HG02870 (cell line): ENCODE results near the gene TMEM176A.

Source experiments
- ATAC-seq: cut with Tn5 transposase; IDR thresholded peaks from one replicate; pipeline ENCODE4 v1.9.1; 2021; ENCODE audit warnings: mild to moderate bottlenecking, moderate library complexity; ENCODE audit not compliant: unreplicated experiment

TMEM176A gene

DNA sequence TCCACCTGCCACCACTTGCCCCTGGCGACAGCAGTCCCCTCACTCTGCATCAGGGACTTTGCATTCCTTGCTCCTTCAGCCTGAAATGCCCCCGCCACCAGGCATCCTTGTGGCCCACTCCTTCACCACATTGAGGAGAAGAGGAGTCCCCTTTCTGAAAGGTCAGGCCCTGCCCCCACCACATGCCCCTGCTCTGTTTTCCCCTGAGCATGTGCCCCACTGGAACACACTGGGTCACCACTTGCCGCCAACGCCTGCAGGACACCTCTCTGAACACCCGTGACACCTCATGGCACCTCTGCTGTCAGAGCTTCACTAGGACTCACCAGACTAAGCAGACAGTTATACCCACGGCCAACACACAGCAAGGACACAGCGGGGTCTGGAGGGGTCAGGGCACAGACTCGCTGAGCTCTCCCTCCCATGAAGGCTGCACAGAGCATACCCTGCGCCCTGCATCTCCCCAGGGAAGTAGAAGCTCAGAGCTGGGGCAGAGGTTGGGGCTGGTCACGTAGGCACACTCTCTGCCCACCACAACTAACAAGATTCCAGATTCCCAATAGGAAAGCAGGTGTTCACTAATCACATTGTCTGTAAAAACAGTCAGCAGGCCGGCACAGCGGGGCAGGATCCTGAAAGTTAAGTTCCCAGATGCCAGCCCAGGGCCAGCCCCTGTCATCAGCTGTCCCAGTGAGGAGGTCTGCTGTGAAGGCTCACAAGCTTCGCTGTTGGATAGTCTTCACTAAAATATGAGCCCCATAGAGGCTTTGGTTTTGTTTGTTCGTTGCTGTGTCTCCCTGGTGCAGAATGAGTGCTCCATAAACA, 45.9 kb downstream of the TMEM176A start:
- ATAC-seq: no peak

DNA sequence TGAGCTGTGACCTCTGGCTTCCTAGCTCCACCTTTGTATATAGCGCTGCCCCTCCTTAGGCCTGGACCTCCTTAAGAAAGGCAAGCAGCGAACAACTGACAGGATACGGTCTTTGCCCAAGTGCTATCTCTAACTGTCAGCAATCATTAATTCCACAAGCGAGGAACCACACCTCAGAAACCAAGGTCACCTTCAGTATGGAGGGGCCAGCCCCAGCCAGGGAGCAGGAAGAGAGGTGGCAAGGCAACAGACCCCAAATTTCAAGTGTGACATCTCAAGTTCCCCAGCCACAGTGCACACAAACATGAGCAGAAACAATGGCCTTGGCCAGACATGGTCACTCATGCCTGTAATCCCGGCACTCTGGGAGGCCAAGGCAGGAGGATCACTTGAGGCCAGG, 47.0 kb downstream of the TMEM176A start:
- ATAC-seq: no peak

DNA sequence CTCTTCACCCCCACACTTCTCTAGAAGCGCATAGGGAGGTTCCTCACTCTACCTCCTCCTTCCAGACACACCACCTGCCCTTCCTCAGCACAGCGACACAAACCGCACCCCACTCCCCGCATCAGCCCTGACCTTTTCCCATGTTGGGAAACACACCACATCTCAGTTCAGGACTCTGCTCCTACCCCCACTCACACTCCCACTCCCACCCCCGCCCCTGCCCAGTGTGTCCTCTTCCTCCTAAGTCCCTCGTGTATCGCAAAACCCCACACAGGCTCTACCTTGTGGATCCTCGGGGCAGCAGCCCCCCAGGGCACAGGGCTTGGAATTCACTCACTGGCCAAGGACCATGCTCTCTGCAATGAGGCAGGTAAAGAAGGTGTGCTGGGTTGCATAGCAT, 47.5 kb downstream of the TMEM176A start:
- no peak for ATAC-seq

DNA sequence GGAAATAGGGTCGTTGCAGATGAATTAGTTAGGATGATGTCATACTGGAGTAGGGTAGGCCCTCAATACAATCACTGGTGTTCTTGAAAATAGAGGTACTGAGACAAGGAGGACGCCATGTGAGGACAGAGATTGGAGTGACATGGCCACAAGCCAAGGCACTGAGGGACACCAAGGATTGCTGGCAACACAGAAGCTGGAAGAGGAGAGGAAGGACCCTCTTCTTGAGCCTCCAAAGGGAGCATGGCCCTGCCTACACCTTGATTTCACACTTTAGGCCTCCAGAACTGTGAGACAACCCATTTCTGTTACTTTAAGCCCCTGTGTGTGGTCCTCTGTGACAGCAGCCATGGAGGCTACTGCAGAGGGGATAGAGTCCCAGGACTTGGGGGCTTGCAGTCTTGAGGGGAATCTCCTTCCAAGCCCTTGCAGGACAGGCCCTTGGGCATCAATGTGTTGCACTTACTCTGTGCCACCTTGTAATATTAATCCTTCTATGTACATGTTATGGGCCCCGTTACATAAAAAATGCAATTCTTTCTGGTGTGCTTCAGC, 48.1 kb downstream of the TMEM176A start:
- ATAC-seq: no peak

DNA sequence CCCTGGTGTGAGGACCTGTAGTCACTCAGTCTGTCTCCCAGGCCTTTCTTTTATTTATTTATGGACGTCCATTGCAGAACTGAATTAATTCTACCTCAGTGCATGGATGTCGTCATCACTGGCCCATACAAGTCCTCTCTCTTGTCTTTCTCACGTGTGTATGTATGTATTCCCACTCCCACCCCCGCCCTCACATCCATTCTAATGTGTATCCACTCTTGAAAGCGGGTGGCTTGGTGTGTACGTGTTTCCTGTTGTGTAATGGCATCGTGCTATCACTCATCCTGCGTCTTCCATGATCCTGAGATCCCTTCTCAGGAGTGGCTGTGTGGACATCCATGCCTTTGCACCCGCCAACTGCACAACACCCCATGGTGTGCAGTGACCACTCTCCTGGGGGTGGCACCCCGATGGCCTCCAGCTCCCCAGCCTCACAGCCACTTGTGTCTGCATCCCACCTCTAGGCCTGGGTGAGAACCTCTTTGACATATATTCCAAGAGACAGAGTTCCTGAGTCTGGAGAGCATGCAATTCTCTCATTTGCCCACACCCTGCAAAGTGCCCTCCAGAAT, 48.7 kb downstream of the TMEM176A start:
- ATAC-seq: no peak

DNA sequence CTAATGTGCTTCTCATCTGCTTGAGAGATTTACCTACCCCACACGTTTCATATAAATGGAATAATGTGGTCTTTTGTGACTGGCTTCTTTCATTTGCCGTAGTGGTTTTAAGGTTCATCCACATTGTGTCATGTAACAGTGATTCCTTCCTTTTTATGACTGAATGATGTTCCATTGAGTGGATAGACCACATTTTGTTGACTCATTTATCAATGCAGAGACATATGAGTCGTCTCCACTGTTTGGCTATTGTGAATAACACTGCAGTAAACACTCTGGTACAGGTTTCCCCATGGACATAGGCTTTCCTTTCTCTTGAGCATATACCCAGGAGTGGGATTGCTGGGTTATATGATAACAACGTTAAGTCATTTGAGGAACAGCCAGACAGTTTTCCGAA, 49.7 kb downstream of the TMEM176A start:
- ATAC-seq: no peak

DNA sequence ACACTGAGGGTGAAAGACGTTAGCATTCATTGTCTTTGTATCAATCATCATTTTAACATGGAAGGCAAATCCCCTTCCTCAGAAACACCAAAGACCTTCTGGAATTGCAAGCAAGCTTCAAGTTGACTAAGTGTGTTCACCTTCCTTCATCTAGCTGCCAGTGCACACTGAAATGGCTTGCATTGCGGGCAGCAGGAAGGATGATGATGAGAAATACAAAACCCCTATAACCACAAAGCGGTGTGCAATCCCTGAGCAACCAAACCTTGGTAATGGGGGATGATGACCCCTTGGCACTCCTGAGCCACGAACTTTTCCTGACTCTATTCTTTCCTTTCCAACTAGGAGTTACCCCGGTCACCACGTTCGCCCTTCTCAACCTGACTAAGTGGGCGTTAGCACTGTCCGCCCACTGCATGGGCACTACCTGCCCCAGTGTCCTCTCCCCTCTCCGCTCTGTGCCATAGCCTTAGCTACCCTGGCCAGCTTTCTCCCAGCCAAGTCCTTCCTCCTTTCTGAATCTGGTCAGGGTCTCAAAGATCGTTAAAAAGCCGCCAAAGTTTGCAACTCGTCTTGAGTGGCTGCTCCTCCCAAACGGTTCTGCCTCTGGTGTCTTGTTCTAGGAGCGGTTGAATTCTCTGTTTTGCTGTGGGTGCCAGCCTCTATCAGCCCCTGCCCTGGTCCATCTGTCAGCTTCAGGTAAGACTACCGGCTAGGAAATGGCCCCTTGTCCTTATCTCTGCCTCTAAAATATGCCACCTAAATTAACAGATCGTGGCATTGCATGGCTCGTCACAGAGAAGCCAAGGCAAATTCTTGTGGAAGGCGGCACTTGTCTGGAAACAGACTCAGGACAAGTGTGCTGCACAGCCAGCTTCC, 51.2 kb downstream of the TMEM176A start:
- ATAC-seq: no peak

DNA sequence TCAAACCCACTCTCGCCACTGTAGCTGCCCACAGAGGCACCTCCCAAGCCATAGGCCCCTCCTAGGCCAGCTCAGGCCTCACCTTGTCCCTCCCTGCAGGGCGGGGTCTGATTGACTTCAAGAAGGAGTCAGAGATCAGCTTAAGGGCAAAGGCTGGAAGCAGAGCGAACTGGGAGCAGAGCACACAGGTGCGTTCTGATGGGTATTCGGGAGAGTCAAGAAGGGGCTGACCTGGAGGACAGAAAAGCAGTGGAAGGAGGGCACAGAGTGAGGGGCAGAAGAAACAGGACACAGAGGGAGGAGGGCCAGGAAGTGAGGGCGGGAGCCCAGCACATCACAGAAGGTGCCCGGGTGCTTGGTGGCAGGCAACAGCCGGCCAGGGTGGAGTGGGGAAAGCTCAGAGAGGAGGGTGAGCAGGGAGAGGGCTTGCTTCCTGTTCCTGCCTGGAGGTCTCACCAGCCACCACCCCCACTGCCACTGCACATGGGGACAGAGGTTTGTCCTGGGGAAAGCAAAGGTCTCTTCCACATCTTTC, 51.9 kb downstream of the TMEM176A start, which contains the start of gene AOC1:
Gene AOC1 (plus strand): TSS at position 147 of the 535 bp plus-strand sequence. CDS start 3,954 bp downstream, outside the sequence.
- no peak for ATAC-seq

DNA sequence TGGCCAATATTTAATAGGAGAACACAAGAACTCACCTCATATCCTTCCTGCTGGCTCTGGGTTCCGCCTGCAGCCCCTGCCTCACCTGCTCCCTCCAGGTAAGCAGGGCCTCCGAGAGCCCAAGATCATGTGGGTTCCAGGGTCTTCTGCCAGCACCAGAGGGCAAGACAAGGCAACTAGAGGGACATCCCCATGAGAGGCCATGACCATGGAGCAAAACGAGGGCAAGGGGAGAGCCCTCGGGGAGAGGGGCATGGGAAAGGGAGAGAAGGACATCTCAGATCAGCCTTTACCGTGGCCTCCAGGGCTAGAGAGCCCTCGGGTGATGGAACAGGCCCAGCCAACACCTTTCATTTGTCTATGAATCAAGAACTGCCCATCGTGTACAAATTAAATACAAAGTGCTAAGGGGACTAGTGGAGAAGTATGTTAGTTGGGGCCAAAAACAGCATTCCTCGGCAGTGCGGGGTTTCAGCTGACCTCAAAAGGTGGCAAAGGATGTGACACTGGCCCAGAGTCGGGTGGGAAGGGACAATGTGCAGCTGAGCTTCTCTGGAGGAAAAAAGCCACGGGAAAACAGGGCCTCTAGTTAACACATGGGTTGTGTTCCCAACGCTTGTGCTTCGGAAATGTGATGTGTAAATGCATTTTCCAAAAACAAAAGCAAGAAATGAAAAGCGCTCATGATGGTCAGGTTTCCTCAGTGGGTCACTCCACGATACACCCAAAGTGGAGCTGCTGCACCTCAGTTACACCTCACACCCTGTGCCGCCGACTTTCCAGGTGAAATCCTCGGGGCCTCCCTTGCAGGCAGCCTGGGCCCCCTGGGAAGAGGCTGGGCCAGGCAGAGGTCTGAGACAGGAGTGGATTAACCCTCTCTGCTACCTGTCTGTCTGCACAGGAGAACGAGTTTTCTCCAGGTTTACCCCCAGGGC, 53.8 kb downstream of the TMEM176A start:
- ATAC-seq: no peak
